ENCODE measurements around the gene SLC23A2. TPM values are rescaled to one million over a fixed set of nuclear protein-coding genes. Genes with fewer than 3 reads are reported as not detected.

Gene SLC23A2
- total RNA-seq, 2 experiments from 2014 or later, result 16.0 to 16.2 TPM

GRCh38 chr20:4919047-4919704 is 82.1 kb downstream of the SLC23A2 start:
- intact Hi-C loops (cut with micrococcal nuclease), result no loop called here
- TF ChIP-seq, protein P1, sequence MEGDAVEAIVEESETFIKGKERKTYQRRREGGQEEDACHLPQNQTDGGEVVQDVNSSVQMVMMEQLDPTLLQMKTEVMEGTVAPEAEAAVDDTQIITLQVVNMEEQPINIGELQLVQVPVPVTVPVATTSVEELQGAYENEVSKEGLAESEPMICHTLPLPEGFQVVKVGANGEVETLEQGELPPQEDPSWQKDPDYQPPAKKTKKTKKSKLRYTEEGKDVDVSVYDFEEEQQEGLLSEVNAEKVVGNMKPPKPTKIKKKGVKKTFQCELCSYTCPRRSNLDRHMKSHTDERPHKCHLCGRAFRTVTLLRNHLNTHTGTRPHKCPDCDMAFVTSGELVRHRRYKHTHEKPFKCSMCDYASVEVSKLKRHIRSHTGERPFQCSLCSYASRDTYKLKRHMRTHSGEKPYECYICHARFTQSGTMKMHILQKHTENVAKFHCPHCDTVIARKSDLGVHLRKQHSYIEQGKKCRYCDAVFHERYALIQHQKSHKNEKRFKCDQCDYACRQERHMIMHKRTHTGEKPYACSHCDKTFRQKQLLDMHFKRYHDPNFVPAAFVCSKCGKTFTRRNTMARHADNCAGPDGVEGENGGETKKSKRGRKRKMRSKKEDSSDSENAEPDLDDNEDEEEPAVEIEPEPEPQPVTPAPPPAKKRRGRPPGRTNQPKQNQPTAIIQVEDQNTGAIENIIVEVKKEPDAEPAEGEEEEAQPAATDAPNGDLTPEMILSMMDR (IDR thresholded peaks at IDR 0.05), result no peak
- CTCF ChIA-PET, result interaction anchor here (1.3 kb wide), 1 partner anchor 161 kb away, joined by 3 read pairs; no protein-coding TSS in a partner anchor
- no peak for DNase-seq
- no peak overlapping the region for H3K27ac Mint-ChIP-seq
- H3K9me3 Mint-ChIP-seq, result no peaks in the 10 kb centered on the region
- no peaks in the 10 kb centered on the region for H3K27me3 Mint-ChIP-seq
- ATAC-seq, result no peak
- POLR2A ChIA-PET, result no interaction called here
- H3K4me1 Mint-ChIP-seq (ENCODE audit: low read depth), result peaks cover 6% of the 10 kb centered on the region
- H3K4me3 Mint-ChIP-seq, result no peak overlapping the region
- H3K36me3 Mint-ChIP-seq (ENCODE audit: low read depth), result no peaks in the 10 kb centered on the region

- Mint-ChIP-seq H3K27me3 (no peaks in the 10 kb centered on the region), H3K4me1 (ENCODE audit: low read depth) (peaks cover 6% of the 10 kb centered on the region), H3K36me3 (ENCODE audit: low read depth) (no peaks in the 10 kb centered on the region), H3K9me3 (no peaks in the 10 kb centered on the region), H3K4me3 (no peak overlapping the region), H3K27ac (no peak overlapping the region)
- DNase-seq (no peak), ATAC-seq (no peak)
- POLR2A ChIA-PET, result interaction anchor here (0.6 to 1.7 kb wide), 2 partner anchors 24 to 82 kb away, joined by 3 to 5 read pairs; no protein-coding TSS in a partner anchor
- intact Hi-C loops (cut with micrococcal nuclease), result no loop called here
- TF ChIP-seq, protein P1 (IDR thresholded peaks at IDR 0.05), result no peak
- CTCF ChIA-PET, result interaction anchor here (1.3 kb wide), 2 partner anchors 108 to 160 kb away, joined by 3 to 4 read pairs; no protein-coding TSS in a partner anchor
Measured at GRCh38 chr20:4918473-4918872, 82.8 kb downstream of the SLC23A2 start.

DNA sequence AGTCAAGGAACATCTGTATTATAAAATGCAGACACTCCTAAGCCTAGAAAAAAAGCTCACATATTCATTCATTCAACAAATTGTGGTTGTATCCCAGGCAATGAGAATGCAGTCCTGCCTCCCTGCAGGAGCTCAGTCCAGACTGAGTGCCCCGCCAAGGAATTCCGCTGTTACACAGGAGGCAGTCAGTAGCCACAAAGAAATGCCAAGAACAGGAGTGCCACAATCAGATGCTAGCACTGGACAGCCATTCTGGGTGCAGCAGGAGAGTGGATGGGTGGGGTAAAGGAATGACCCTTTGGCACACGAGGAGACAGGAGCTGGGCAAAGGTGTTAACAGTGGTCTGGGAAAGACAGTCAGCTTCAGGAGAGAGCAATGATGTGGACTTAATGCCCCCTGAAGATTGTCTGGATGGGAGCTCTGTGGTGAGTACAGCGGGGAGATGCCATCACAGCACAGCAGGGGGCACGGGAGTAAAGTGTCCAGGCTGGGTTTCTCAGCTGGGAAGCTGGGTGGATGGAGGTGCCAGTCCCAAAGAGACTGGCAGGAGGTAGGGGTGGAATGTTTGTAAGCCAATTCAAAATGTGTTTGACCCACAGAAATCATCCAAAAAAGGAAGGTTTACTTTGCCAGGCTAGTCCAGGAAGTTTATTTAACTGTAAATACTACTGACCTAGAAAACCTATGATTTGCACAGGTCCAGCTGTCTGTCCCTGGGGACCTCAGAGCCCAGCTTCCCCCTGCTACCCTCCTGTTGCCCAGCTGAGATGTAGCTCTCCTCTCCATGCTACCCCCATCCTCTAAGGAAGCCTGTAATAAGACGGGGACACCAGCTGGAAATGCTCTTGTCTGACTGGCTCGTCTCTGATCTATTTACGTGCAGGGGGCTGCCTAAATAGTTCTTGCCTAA is 84.1 kb downstream of the SLC23A2 start:
- ChIA-PET CTCF (interaction anchor here (1.1 to 2.0 kb wide), 5 partner anchors 9 to 159 kb away, joined by 3 to 6 read pairs (median 3); no protein-coding TSS in a partner anchor), POLR2A (interaction anchor here (0.6 to 1.7 kb wide), 3 partner anchors 15 to 327 kb away, joined by 3 to 5 read pairs (median 3); no protein-coding TSS in a partner anchor)
- no peak overlapping the region for H3K27ac Mint-ChIP-seq
- no peak for ATAC-seq
- TF ChIP-seq, protein P1 (IDR thresholded peaks at IDR 0.05), result no peak
- H3K4me1 Mint-ChIP-seq (ENCODE audit: low read depth), result peaks cover 15% of the 10 kb centered on the region
- H3K36me3 Mint-ChIP-seq (ENCODE audit: low read depth), result peaks cover 6% of the 10 kb centered on the region
- no peaks in the 10 kb centered on the region for H3K27me3 Mint-ChIP-seq
- no peak for DNase-seq
- intact Hi-C loops (cut with micrococcal nuclease), result no loop called here
- H3K4me3 Mint-ChIP-seq, result no peak overlapping the region
- H3K9me3 Mint-ChIP-seq, result no peaks in the 10 kb centered on the region

GRCh38 chr20:4913147-4913546 is 88.2 kb downstream of the SLC23A2 start:
- H3K36me3 Mint-ChIP-seq (ENCODE audit: low read depth), result peaks cover 15% of the 10 kb centered on the region
- ChIA-PET CTCF (interaction anchor here (1.4 kb wide), 1 partner anchor 135 kb away, joined by 4 read pairs; no protein-coding TSS in a partner anchor), POLR2A (interaction anchor here (0.6 kb wide), 1 partner anchor 93 kb away, joined by 3 read pairs; no protein-coding TSS in a partner anchor)
- no peak overlapping the region for H3K27ac Mint-ChIP-seq
- H3K4me3 Mint-ChIP-seq, result no peak overlapping the region
- ATAC-seq (no peak), DNase-seq (no peak)
- H3K9me3 Mint-ChIP-seq, result no peaks in the 10 kb centered on the region
- intact Hi-C loops (cut with micrococcal nuclease), result no loop called here
- peaks cover 11% of the 10 kb centered on the region for H3K4me1 Mint-ChIP-seq (ENCODE audit: low read depth)
- no peaks in the 10 kb centered on the region for H3K27me3 Mint-ChIP-seq
- TF ChIP-seq, protein P1 (IDR thresholded peaks at IDR 0.05), result no peak
